Body of pancreas (tissue), 4 donors: ENCODE results near the gene UCP2. TPM values are rescaled to one million over a fixed set of nuclear protein-coding genes. Genes with fewer than 3 reads are reported as not detected.

ENCODE experiments used
- ATAC-seq: fragments of 150-250 bp; one replicate; pipeline ENCODE4 v1.9.1; 2016
- DNase-seq, 4 donors: peaks; one replicate each; pipeline ENCODE4 v3.0.0-alpha.2; 2019
- H3K27ac ChIP-seq, 4 donors: fragments of 200-600 bp; sonication (generic); 1 replicate in 3 of 4; 2 replicates in 1 of 4; pipeline versions ENCODE4 v1.5.1 to v1.6.1; 2016 to 2019; ENCODE audit warnings: mild to moderate bottlenecking in 1 of 4, mixed read lengths in 1 of 4, moderate library complexity in 1 of 4
- H3K27me3 ChIP-seq, 2 donors: fragments of 200-600 bp; sonication (generic); one replicate each; pipeline ENCODE4 v1.6.0; 2016; ENCODE audit warnings: mild to moderate bottlenecking in 1 of 2
- H3K36me3 ChIP-seq, 2 donors: fragments of 200-600 bp; sonication (generic); replicated peaks in 1 of 2; 2 replicates each; pipeline ENCODE4 v1.5.1; 2016; ENCODE audit warnings: low read depth in 2 of 2; ENCODE audit not compliant: insufficient read depth in 1 of 2
- H3K4me1 ChIP-seq: fragments of 200-600 bp; sonication (generic); one replicate; pipeline ENCODE4 v1.6.0; 2016
- H3K4me3 ChIP-seq, 2 donors: fragments of 200-600 bp; sonication (generic); 1 replicate in 1 of 2; 2 replicates in 1 of 2; pipeline ENCODE4 v1.5.1; 2016 to 2019
- H3K9me3 ChIP-seq, 3 donors: fragments of 200-600 bp; sonication (generic); 1 replicate in 2 of 3; 2 replicates in 1 of 3; pipeline ENCODE4 v1.5.1; 2016
- CTCF ChIP-seq, 7 experiments: fragments of 450-650 bp in 4 of 7; fragments of 200-600 bp in 3 of 7; sonication (generic) in 3 of 7; IDR thresholded peaks; one replicate each; pipeline ENCODE4 v1.5.1; 2016 to 2019; ENCODE audit warnings: antibody characterized with exemption in 7 of 7
- POLR2A ChIP-seq, 3 donors: fragments of 450-650 bp; IDR thresholded peaks; one replicate each; pipeline ENCODE4 v1.6.1; 2016; ENCODE audit warnings: antibody characterized with exemption in 3 of 3, mild to moderate bottlenecking in 2 of 3
- WGBS, 2 donors: methylation state at CpG; one replicate each; pipeline ENCODE4 v1.1.5; 2017; 5-methylcytosine and 5-hydroxymethylcytosine counted together
- intact Hi-C: fragments of 100-400 bp; cut with DNase I; formaldehyde crosslinking; loops from one replicate; pipeline ENCODE4 v1.15.1; 2023
- total RNA-seq, 2 donors: library from RNA; depleted of rRNA; stranded (reverse); fragments of >200 nt; gene quantifications; one replicate each; pipeline ENCODE4 v1.1.0, GENCODE V29; 2016

UCP2 gene
- total RNA-seq, 2 donors from 2014 or later, result 10.9 to 17.1 TPM

GRCh38 chr11:74007691-74008372 lies 25.2 kb upstream of the UCP2 start:
- no peaks in the 10 kb centered on the region for H3K27me3 ChIP-seq
- ATAC-seq, result no peak
- H3K36me3 ChIP-seq, result no peaks in the 10 kb centered on the region
- no peaks in the 10 kb centered on the region for H3K4me1 ChIP-seq
- 85 to 88% methylated on average over 6 of the region's 6 CpGs for WGBS, 2 donors
- DNase-seq, result no peak
- no peaks in the 10 kb centered on the region for H3K9me3 ChIP-seq
- intact Hi-C loops, result no loop called here
- no peak overlapping the region for H3K4me3 ChIP-seq
- H3K27ac ChIP-seq, result no peak overlapping the region
- no peak for TF ChIP-seq POLR2A (IDR thresholded peaks at IDR 0.05)

- H3K4me3 ChIP-seq, result no peak overlapping the region
- intact Hi-C loops, result no loop called here
- no peak overlapping the region for H3K27ac ChIP-seq
- no peaks in the 10 kb centered on the region for H3K9me3 ChIP-seq
- no peaks in the 10 kb centered on the region for H3K4me1 ChIP-seq
- no peaks in the 10 kb centered on the region for H3K27me3 ChIP-seq
- ATAC-seq, result no peak
- DNase-seq, result no peak
- TF ChIP-seq POLR2A (IDR thresholded peaks at IDR 0.05), result no peak
- no peak for TF ChIP-seq CTCF (IDR thresholded peaks at IDR 0.05)
- 76 to 77% methylated on average over 7 of the region's 7 CpGs for WGBS, 2 donors
- no peaks in the 10 kb centered on the region for H3K36me3 ChIP-seq
Observed at GRCh38 chr11:74006743-74007304, 24.2 kb upstream of the UCP2 start.

- ATAC-seq (no peak), DNase-seq (no peak)
- 89 to 94% methylated on average over 16 to 29 of the region's 29 CpGs for WGBS, 2 donors
- intact Hi-C loops, result no loop called here
- Histone ChIP-seq H3K9me3 (no peaks in the 10 kb centered on the region), H3K4me3 (no peak overlapping the region), H3K36me3 (no peaks in the 10 kb centered on the region), H3K27ac (no peak overlapping the region), H3K27me3 (no peaks in the 10 kb centered on the region), H3K4me1 (no peaks in the 10 kb centered on the region)
- TF ChIP-seq CTCF (IDR thresholded peaks at IDR 0.05), result no peak
- TF ChIP-seq POLR2A (IDR thresholded peaks at IDR 0.05), result no peak
Observed at GRCh38 chr11:74005721-74006517, 23.3 kb upstream of the UCP2 start.

- 66 to 74% methylated on average over 11 of the region's 11 CpGs for WGBS, 2 donors
- Histone ChIP-seq H3K27me3 (no peaks in the 10 kb centered on the region), H3K4me3 (no peak overlapping the region), H3K27ac (no peak overlapping the region), H3K4me1 (no peaks in the 10 kb centered on the region), H3K36me3 (no peaks in the 10 kb centered on the region), H3K9me3 (no peaks in the 10 kb centered on the region)
- no peak for TF ChIP-seq POLR2A (IDR thresholded peaks at IDR 0.05)
- no peak for TF ChIP-seq CTCF (IDR thresholded peaks at IDR 0.05)
- DNase-seq, result no peak
- intact Hi-C loops, result no loop called here
- no peak for ATAC-seq
Observed at GRCh38 chr11:74004759-74005615, 22.3 kb upstream of the UCP2 start.
